ENCODE data around the gene DSCAM.
A peak's percentile ranks its signal among the peaks of the same experiment; 100 is the strongest.

Gene DSCAM

GRCh38 chr21:40169971-40170370, 677.0 kb downstream of the DSCAM start:
- no peak overlapping the region for H2BK5ac ChIP-seq (ENCODE audit: low read length)
- H3K36me3 ChIP-seq (ENCODE audit: control insufficient read depth, insufficient read depth, low read length): no peaks in the 10 kb centered on the region
- H2AK5ac ChIP-seq (ENCODE audit: low read length): no peak overlapping the region
- no peak overlapping the region for H2BK120ac ChIP-seq (ENCODE audit: low read depth, low read length)
- H4K5ac ChIP-seq (ENCODE audit: low read length): no peak overlapping the region
- no peak overlapping the region for H3K27ac ChIP-seq (ENCODE audit: low read depth, low read length)
- H2BK15ac ChIP-seq (replicated peaks; ENCODE audit: low read depth): no peak overlapping the region
- H3K18ac ChIP-seq (ENCODE audit: low read length): no peak overlapping the region
- no peaks in the 10 kb centered on the region for H3K27me3 ChIP-seq (ENCODE audit: insufficient read depth, low read length, poor library complexity)
- H3K4me3 ChIP-seq (ENCODE audit: low read length): no peak overlapping the region
- DNase-seq: no peak
- no peak overlapping the region for H3K4ac ChIP-seq (ENCODE audit: low read depth, low read length)
- H3K79me2 ChIP-seq (ENCODE audit: control insufficient read depth, insufficient read depth, low read length): no peaks in the 10 kb centered on the region
- WGBS (ENCODE audit: extremely low coverage, insufficient coverage, low lambda C conversion rate): no CpG with 5 or more reads among the region's 11 CpGs
- H4K8ac ChIP-seq (ENCODE audit: low read depth, low read length): no peak overlapping the region
- H3K79me1 ChIP-seq (ENCODE audit: low read length): no peaks in the 10 kb centered on the region
- H3K4me1 ChIP-seq (ENCODE audit: control insufficient read depth, low read depth, low read length): peaks cover 7% of the 10 kb centered on the region
- no peak overlapping the region for H3K9ac ChIP-seq (ENCODE audit: low read length)
- no peak overlapping the region for H3K56ac ChIP-seq (ENCODE audit: low read length)
- H3K23ac ChIP-seq (ENCODE audit: low read length): no peak overlapping the region
- H3K4me2 ChIP-seq (ENCODE audit: low read length): no peak overlapping the region

DNA sequence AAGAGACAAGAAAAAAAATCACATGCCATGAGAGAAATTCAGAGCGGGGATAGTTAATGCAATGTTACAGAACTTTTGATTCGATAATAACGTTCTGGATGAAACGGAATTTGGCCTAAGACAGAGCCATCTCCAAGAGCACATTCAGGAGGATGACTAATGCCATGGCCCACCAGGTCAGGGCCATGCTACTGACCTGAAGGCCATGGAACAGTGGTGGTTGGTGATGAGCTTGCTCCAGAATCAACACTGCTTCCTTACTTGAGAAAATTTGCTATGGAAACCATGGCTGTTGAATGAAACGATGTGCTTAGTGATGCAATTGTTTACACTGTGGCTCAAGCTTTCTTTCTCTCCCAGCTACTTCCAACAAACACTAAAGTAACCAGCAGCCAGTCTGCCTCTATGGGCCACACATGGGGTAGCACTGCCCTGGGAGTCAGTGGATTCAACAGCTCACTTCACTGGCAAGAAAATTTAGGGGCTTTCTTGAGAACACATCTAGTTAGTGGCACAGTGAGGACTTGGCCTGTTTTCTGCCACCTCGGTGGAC, 680.6 kb downstream of the DSCAM start:
- Histone ChIP-seq H3K9ac (ENCODE audit: low read length) (no peak overlapping the region), H3K4me2 (ENCODE audit: low read length) (no peak overlapping the region), H3K23ac (ENCODE audit: low read length) (no peak overlapping the region), H2AK5ac (ENCODE audit: low read length) (no peak overlapping the region), H4K5ac (ENCODE audit: low read length) (no peak overlapping the region), H2BK15ac (replicated peaks; ENCODE audit: low read depth) (no peak overlapping the region), H3K56ac (ENCODE audit: low read length) (no peak overlapping the region), H3K79me2 (ENCODE audit: control insufficient read depth, insufficient read depth, low read length) (no peaks in the 10 kb centered on the region), H4K8ac (ENCODE audit: low read depth, low read length) (no peak overlapping the region), H2BK120ac (ENCODE audit: low read depth, low read length) (no peak overlapping the region), H3K27ac (ENCODE audit: low read depth, low read length) (no peak overlapping the region), H3K4me3 (ENCODE audit: low read length) (no peak overlapping the region), H3K4me1 (ENCODE audit: control insufficient read depth, low read depth, low read length) (peaks cover 7% of the 10 kb centered on the region), H3K36me3 (ENCODE audit: control insufficient read depth, insufficient read depth, low read length) (no peaks in the 10 kb centered on the region), H3K27me3 (ENCODE audit: insufficient read depth, low read length, poor library complexity) (no peaks in the 10 kb centered on the region), H3K79me1 (ENCODE audit: low read length) (no peaks in the 10 kb centered on the region), H2BK5ac (ENCODE audit: low read length) (no peak overlapping the region), H3K4ac (ENCODE audit: low read depth, low read length) (no peak overlapping the region), H3K18ac (ENCODE audit: low read length) (no peak overlapping the region)
- no CpG with 5 or more reads among the region's 6 CpGs for WGBS (ENCODE audit: extremely low coverage, insufficient coverage, low lambda C conversion rate)
- peak; percentile 69 for DNase-seq

GRCh38 chr21:40165773-40166070, 681.2 kb downstream of the DSCAM start:
- Histone ChIP-seq H3K79me1 (ENCODE audit: low read length) (no peaks in the 10 kb centered on the region), H3K56ac (ENCODE audit: low read length) (peak overlapping the region; percentile 63), H2BK5ac (ENCODE audit: low read length) (no peak overlapping the region), H2BK120ac (ENCODE audit: low read depth, low read length) (no peak overlapping the region), H3K27me3 (ENCODE audit: insufficient read depth, low read length, poor library complexity) (no peaks in the 10 kb centered on the region), H2AK5ac (ENCODE audit: low read length) (no peak overlapping the region), H3K36me3 (ENCODE audit: control insufficient read depth, insufficient read depth, low read length) (no peaks in the 10 kb centered on the region), H4K8ac (ENCODE audit: low read depth, low read length) (no peak overlapping the region), H3K27ac (ENCODE audit: low read depth, low read length) (no peak overlapping the region), H3K18ac (ENCODE audit: low read length) (no peak overlapping the region), H3K4ac (ENCODE audit: low read depth, low read length) (no peak overlapping the region), H4K5ac (ENCODE audit: low read length) (no peak overlapping the region), H3K79me2 (ENCODE audit: control insufficient read depth, insufficient read depth, low read length) (no peaks in the 10 kb centered on the region), H3K23ac (ENCODE audit: low read length) (no peak overlapping the region), H3K4me1 (ENCODE audit: control insufficient read depth, low read depth, low read length) (peaks cover 7% of the 10 kb centered on the region), H3K9ac (ENCODE audit: low read length) (no peak overlapping the region), H3K4me3 (ENCODE audit: low read length) (no peak overlapping the region), H3K4me2 (ENCODE audit: low read length) (no peak overlapping the region), H2BK15ac (replicated peaks; ENCODE audit: low read depth) (no peak overlapping the region)
- WGBS (ENCODE audit: extremely low coverage, insufficient coverage, low lambda C conversion rate): no CpG with 5 or more reads among the region's 11 CpGs
- DNase-seq: peak; percentile 63

DNA sequence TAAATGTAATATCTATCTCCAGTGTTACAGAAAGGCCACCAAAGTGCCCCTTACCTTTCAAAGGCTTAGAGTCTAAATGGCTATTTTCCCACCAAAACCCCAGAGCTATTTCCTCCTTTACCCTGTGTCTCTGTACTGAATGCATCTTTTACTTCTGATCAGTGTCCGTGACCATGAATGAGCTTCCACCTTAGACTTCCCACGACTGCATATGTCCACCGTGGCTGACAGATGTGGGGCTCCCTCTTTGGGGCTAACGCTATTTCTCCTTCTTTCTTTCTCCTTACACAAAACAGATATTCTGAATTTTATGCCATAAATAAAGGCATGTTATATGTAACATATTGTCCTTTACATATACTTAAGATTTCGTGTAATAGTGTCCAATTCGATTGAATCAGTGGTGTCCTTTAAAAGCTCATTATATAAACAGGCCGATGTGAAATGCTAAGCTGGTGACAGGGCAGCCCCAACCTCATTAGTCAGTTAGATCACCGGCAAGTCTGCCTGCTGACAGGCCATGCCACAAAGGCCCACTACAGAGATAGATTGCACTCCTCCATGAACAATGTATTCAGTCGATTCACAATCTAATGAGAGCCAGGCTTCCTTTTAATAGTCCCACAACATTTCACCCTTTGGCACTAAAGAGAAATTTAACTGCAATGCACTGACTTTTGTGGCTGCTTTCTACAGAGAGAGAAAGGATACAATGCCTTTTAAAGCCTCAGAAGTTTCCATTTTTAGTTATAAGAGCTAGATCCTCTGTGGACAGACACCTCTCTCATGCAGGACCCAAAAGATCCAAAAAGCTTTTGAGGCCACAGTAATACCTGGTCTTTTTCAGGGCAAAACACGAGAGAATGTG, 681.8 kb downstream of the DSCAM start:
- peak overlapping the region; percentile 36 for H2BK5ac ChIP-seq (ENCODE audit: low read length)
- peaks cover 7% of the 10 kb centered on the region for H3K4me1 ChIP-seq (ENCODE audit: control insufficient read depth, low read depth, low read length)
- H3K4me3 ChIP-seq (ENCODE audit: low read length): no peak overlapping the region
- peak; percentile 26 for DNase-seq
- H3K18ac ChIP-seq (ENCODE audit: low read length): peak overlapping the region; percentile 19
- H3K4ac ChIP-seq (ENCODE audit: low read depth, low read length): no peak overlapping the region
- no peak overlapping the region for H4K5ac ChIP-seq (ENCODE audit: low read length)
- H3K56ac ChIP-seq (ENCODE audit: low read length): peak overlapping the region; percentile 63
- H3K79me2 ChIP-seq (ENCODE audit: control insufficient read depth, insufficient read depth, low read length): no peaks in the 10 kb centered on the region
- WGBS (ENCODE audit: extremely low coverage, insufficient coverage, low lambda C conversion rate): no CpG with 5 or more reads among the region's 10 CpGs
- no peak overlapping the region for H3K9ac ChIP-seq (ENCODE audit: low read length)
- H2AK5ac ChIP-seq (ENCODE audit: low read length): no peak overlapping the region
- H2BK15ac ChIP-seq (replicated peaks; ENCODE audit: low read depth): no peak overlapping the region
- no peak overlapping the region for H2BK120ac ChIP-seq (ENCODE audit: low read depth, low read length)
- H3K79me1 ChIP-seq (ENCODE audit: low read length): no peaks in the 10 kb centered on the region
- no peak overlapping the region for H4K8ac ChIP-seq (ENCODE audit: low read depth, low read length)
- no peak overlapping the region for H3K27ac ChIP-seq (ENCODE audit: low read depth, low read length)
- no peak overlapping the region for H3K23ac ChIP-seq (ENCODE audit: low read length)
- H3K36me3 ChIP-seq (ENCODE audit: control insufficient read depth, insufficient read depth, low read length): no peaks in the 10 kb centered on the region
- H3K4me2 ChIP-seq (ENCODE audit: low read length): no peak overlapping the region
- H3K27me3 ChIP-seq (ENCODE audit: insufficient read depth, low read length, poor library complexity): no peaks in the 10 kb centered on the region

- Histone ChIP-seq H3K36me3 (ENCODE audit: control insufficient read depth, insufficient read depth, low read length) (no peaks in the 10 kb centered on the region), H3K4me1 (ENCODE audit: control insufficient read depth, low read depth, low read length) (peaks cover 7% of the 10 kb centered on the region), H4K5ac (ENCODE audit: low read length) (no peak overlapping the region), H3K4me3 (ENCODE audit: low read length) (no peak overlapping the region), H2BK5ac (ENCODE audit: low read length) (no peak overlapping the region), H2BK120ac (ENCODE audit: low read depth, low read length) (no peak overlapping the region), H3K79me1 (ENCODE audit: low read length) (no peaks in the 10 kb centered on the region), H3K4me2 (ENCODE audit: low read length) (no peak overlapping the region), H3K27ac (ENCODE audit: low read depth, low read length) (no peak overlapping the region), H3K27me3 (ENCODE audit: insufficient read depth, low read length, poor library complexity) (no peaks in the 10 kb centered on the region), H2BK15ac (replicated peaks; ENCODE audit: low read depth) (no peak overlapping the region), H3K23ac (ENCODE audit: low read length) (no peak overlapping the region), H3K56ac (ENCODE audit: low read length) (no peak overlapping the region), H3K18ac (ENCODE audit: low read length) (no peak overlapping the region), H3K4ac (ENCODE audit: low read depth, low read length) (no peak overlapping the region), H3K79me2 (ENCODE audit: control insufficient read depth, insufficient read depth, low read length) (no peaks in the 10 kb centered on the region), H2AK5ac (ENCODE audit: low read length) (no peak overlapping the region), H3K9ac (ENCODE audit: low read length) (no peak overlapping the region), H4K8ac (ENCODE audit: low read depth, low read length) (no peak overlapping the region)
- peak; percentile 24 for DNase-seq
- no CpG with 5 or more reads among the region's 2 CpGs for WGBS (ENCODE audit: extremely low coverage, insufficient coverage, low lambda C conversion rate)
Measured at GRCh38 chr21:40162075-40162474, 684.9 kb downstream of the DSCAM start.
